Measurements from ENCODE around the gene PTP4A2. TPM values are rescaled to one million over a fixed set of nuclear protein-coding genes. Genes with fewer than 3 reads are reported as not detected.
A peak's percentile ranks its signal among the peaks of the same experiment; 100 is the strongest.

PTP4A2 gene
- total and polyA plus RNA-seq, 2 donors (not counting 1 experiment from before 2014, with no cell fraction given) = 78.2 to 193 TPM

- Histone ChIP-seq H3K4me3 (ENCODE audit: control extremely low read depth in 1 of 5, extremely low read depth in 1 of 5, insufficient read depth in 1 of 5, low read depth in 2 of 5, low read length in 4 of 5) (no peak overlapping the region), H3K4me2 (replicated peaks; ENCODE audit: low read depth, low read length, poor library complexity, severe bottlenecking) (no peak overlapping the region), H3K9me3 (ENCODE audit: control extremely low read depth in 1 of 3, control insufficient read depth in 2 of 3, insufficient read depth in 1 of 3, low read length in 2 of 3) (no peaks in the 10 kb centered on the region), H3K36me3 (replicated peaks in 1 of 2; ENCODE audit: control extremely low read depth in 1 of 2, control insufficient read depth in 1 of 2, extremely low read depth in 1 of 2, insufficient read depth in 2 of 2, low read length in 1 of 2) (peaks cover 15 to 70% of the 10 kb centered on the region in 2 experiments), H4K20me1 (ENCODE audit: control insufficient read depth, insufficient read depth, low read length, poor library complexity, severe bottlenecking) (peaks cover 55% of the 10 kb centered on the region), H3K9ac (ENCODE audit: low read length) (no peak overlapping the region), H3K4me1 (ENCODE audit: control insufficient read depth in 2 of 2, insufficient read depth in 2 of 2, low read length in 2 of 2) (peaks cover 16 to 28% of the 10 kb centered on the region in 2 donors), H3K27me3 (replicated peaks in 1 of 4; ENCODE audit: control extremely low read depth in 1 of 4, control insufficient read depth in 3 of 4, insufficient read depth in 4 of 4, low read length in 3 of 4) (no peaks in the 10 kb centered on the region), H2AFZ (ENCODE audit: insufficient read depth, low read depth, low read length, poor library complexity, severe bottlenecking) (no peak overlapping the region), H3K79me2 (ENCODE audit: control insufficient read depth, insufficient read depth, low read length) (peaks cover 87% of the 10 kb centered on the region), H3K27ac (ENCODE audit: low read length in 2 of 2) (no peak overlapping the region)
- no peak overlapping the region for H3K4me3 Mint-ChIP-seq
- CTCF ChIA-PET = interaction anchor here (1.1 to 1.5 kb wide), 3 partner anchors 8 to 126 kb away, joined by 3 to 5 read pairs (median 4); no protein-coding TSS in a partner anchor
- TF ChIP-seq CTCF (IDR thresholded peaks at IDR 0.05) (no peak), EZH2 (IDR thresholded peaks at IDR 0.05; ENCODE audit: borderline replicate concordance, insufficient read depth, low read depth, low read length, poor library complexity, severe bottlenecking) (no peak)
- intact Hi-C loops (cut with micrococcal nuclease) = no loop called here
- no peak for ATAC-seq (ENCODE audit: low read depth)
- no peaks in the 10 kb centered on the region for H3K9me3 Mint-ChIP-seq (ENCODE audit: insufficient read depth)
- H3K27ac Mint-ChIP-seq = no peak overlapping the region
- no peaks in the 10 kb centered on the region for H3K27me3 Mint-ChIP-seq
- no CpG with 5 or more reads among the region's 4 CpGs for WGBS (ENCODE audit: insufficient coverage)
- POLR2A ChIA-PET = interaction anchor here (0.6 kb wide), 1 partner anchor 83 kb away, joined by 4 read pairs; no protein-coding TSS in a partner anchor
- peaks cover 46% of the 10 kb centered on the region for H3K4me1 Mint-ChIP-seq
- no peak for DNase-seq
Observed at GRCh38 chr1:31915438-31915837, 22.7 kb downstream of the PTP4A2 start.

- no peaks in the 10 kb centered on the region for H3K9me3 Mint-ChIP-seq (ENCODE audit: insufficient read depth)
- Histone ChIP-seq H3K4me2 (replicated peaks; ENCODE audit: low read depth, low read length, poor library complexity, severe bottlenecking) (no peak overlapping the region), H3K4me3 (ENCODE audit: control extremely low read depth in 1 of 5, extremely low read depth in 1 of 5, insufficient read depth in 1 of 5, low read depth in 2 of 5, low read length in 4 of 5) (no peak overlapping the region), H3K4me1 (ENCODE audit: control insufficient read depth in 2 of 2, insufficient read depth in 2 of 2, low read length in 2 of 2) (peaks cover 16 to 28% of the 10 kb centered on the region in 2 donors), H3K27me3 (replicated peaks in 1 of 4; ENCODE audit: control extremely low read depth in 1 of 4, control insufficient read depth in 3 of 4, insufficient read depth in 4 of 4, low read length in 3 of 4) (no peaks in the 10 kb centered on the region), H3K27ac (ENCODE audit: low read length in 2 of 2) (peak overlapping the region in 1 of 2 donors; percentile 14), H3K9ac (ENCODE audit: low read length) (no peak overlapping the region), H3K36me3 (replicated peaks in 1 of 2; ENCODE audit: control extremely low read depth in 1 of 2, control insufficient read depth in 1 of 2, extremely low read depth in 1 of 2, insufficient read depth in 2 of 2, low read length in 1 of 2) (peaks cover 20 to 82% of the 10 kb centered on the region in 2 experiments), H3K79me2 (ENCODE audit: control insufficient read depth, insufficient read depth, low read length) (peaks cover 81% of the 10 kb centered on the region), H4K20me1 (ENCODE audit: control insufficient read depth, insufficient read depth, low read length, poor library complexity, severe bottlenecking) (peaks cover 53% of the 10 kb centered on the region), H2AFZ (ENCODE audit: insufficient read depth, low read depth, low read length, poor library complexity, severe bottlenecking) (no peak overlapping the region), H3K9me3 (ENCODE audit: control extremely low read depth in 1 of 3, control insufficient read depth in 2 of 3, insufficient read depth in 1 of 3, low read length in 2 of 3) (no peaks in the 10 kb centered on the region)
- no peak overlapping the region for H3K27ac Mint-ChIP-seq
- POLR2A ChIA-PET = interaction anchor here (0.7 kb wide), 1 partner anchor 12 kb away, joined by 3 read pairs; no protein-coding TSS in a partner anchor
- TF ChIP-seq CTCF (IDR thresholded peaks at IDR 0.05) = no peak
- TF ChIP-seq EZH2 (IDR thresholded peaks at IDR 0.05; ENCODE audit: borderline replicate concordance, insufficient read depth, low read depth, low read length, poor library complexity, severe bottlenecking) = no peak
- DNase-seq = no peak
- no peak for ATAC-seq (ENCODE audit: low read depth)
- H3K4me3 Mint-ChIP-seq = no peak overlapping the region
- intact Hi-C loops (cut with micrococcal nuclease) = no loop called here
- no peaks in the 10 kb centered on the region for H3K27me3 Mint-ChIP-seq
- CTCF ChIA-PET = interaction anchor here (1.2 to 2.8 kb wide), 3 partner anchors 10 to 50 kb away, joined by 3 to 14 read pairs (median 4); no protein-coding TSS in a partner anchor
- 95% methylated on average over 3 of the region's 3 CpGs for WGBS (ENCODE audit: insufficient coverage)
- H3K4me1 Mint-ChIP-seq = peaks cover 42% of the 10 kb centered on the region
Observed at GRCh38 chr1:31913968-31914367, 24.2 kb downstream of the PTP4A2 start.
